K562 (cell line): ENCODE data around the gene SPRED2. TPM values are rescaled to one million over a fixed set of nuclear protein-coding genes. Genes with fewer than 3 reads are reported as not detected.

Experiments used
- BHLHE40 ChIP-seq: IDR thresholded peaks from 2 replicates; pipeline ENCODE4 v1.6.1; 2011; ENCODE audit warnings: low read length, improper control_type of control experiment
- BRCA1 ChIP-seq, 2 experiments: fragments of 450-650 bp in 1 of 2; sonication (generic) in 1 of 2; formaldehyde crosslinking in 1 of 2; IDR thresholded peaks; 2 replicates each; pipeline versions ENCODE4 v1.5.0 to v1.6.1; 2017 to 2020; ENCODE audit warnings: mild to moderate bottlenecking in 1 of 2, missing genetic modification reagents in 1 of 2
- ETV5 ChIP-seq: sonication (generic); formaldehyde crosslinking; IDR thresholded peaks from 2 replicates; pipeline ENCODE4 v1.4.0; 2020; ENCODE audit warnings: low read depth, mild to moderate bottlenecking, missing genetic modification reagents
- ETV6 ChIP-seq, 3 experiments: fragments of 150-350 bp in 1 of 3; sonication (generic) in 1 of 3; formaldehyde crosslinking in 1 of 3; IDR thresholded peaks; 2 replicates each; pipeline versions ENCODE4 v1.6.1 to v1.8.0; 2014 to 2022; ENCODE audit warnings: borderline replicate concordance in 2 of 3, low read depth in 2 of 3, antibody characterized with exemption in 1 of 3, low read length in 1 of 3, mild to moderate bottlenecking in 1 of 3, missing genetic modification reagents in 1 of 3
- FOSL1 ChIP-seq: fragments of 200-800 bp; sonication (Bioruptor generic); conservative IDR thresholded peaks from 2 replicates; pipeline ENCODE4 v1.6.1; 2016; ENCODE audit warnings: missing genetic modification characterization, missing compliant biosample characterization
- FOXK2 ChIP-seq, 2 experiments: fragments of 450-650 bp; IDR thresholded peaks in 1 of 2; conservative IDR thresholded peaks in 1 of 2; 2 replicates each; pipeline ENCODE4 v1.6.1; 2016; ENCODE audit warnings: low read depth in 2 of 2, mild to moderate bottlenecking in 1 of 2
- JUN ChIP-seq, 2 experiments: sonication (generic) in 1 of 2; formaldehyde crosslinking in 1 of 2; IDR thresholded peaks; 2 replicates each; pipeline versions ENCODE4 v1.6.1 to v1.8.0; 2012 to 2022; ENCODE audit warnings: borderline replicate concordance in 2 of 2, mild to moderate bottlenecking in 2 of 2, improper control_type of control experiment in 1 of 2, low read depth in 1 of 2, low read length in 1 of 2, missing genetic modification reagents in 1 of 2
- MECOM ChIP-seq: fragments of 250-450 bp; sonication (Bioruptor Pico); IDR thresholded peaks from 2 replicates; pipeline ENCODE4 v1.8.0; 2022; ENCODE audit warnings: inconsistent platforms
- NBN ChIP-seq: fragments of 450-650 bp; IDR thresholded peaks from 2 replicates; pipeline ENCODE4 v1.6.1; 2016; ENCODE audit warnings: low read depth, mild to moderate bottlenecking
- REST ChIP-seq, 2 experiments: fragments of 450-650 bp; formaldehyde crosslinking in 1 of 2; IDR thresholded peaks; 2 replicates each; pipeline versions ENCODE4 v1.4.0 to v1.6.1; 2014 to 2020; ENCODE audit warnings: mild to moderate bottlenecking in 2 of 2, borderline replicate concordance in 1 of 2, low read depth in 1 of 2
- THAP7 ChIP-seq: fragments of 250-450 bp; sonication (Bioruptor Pico); IDR thresholded peaks from 2 replicates; pipeline ENCODE4 v1.5.0; 2021
- ZNF277 ChIP-seq: fragments of 250-450 bp; sonication (Bioruptor Pico); IDR thresholded peaks from 2 replicates; pipeline ENCODE4 v1.8.0; 2022; ENCODE audit warnings: inconsistent platforms, mild to moderate bottlenecking, moderate library complexity, borderline replicate concordance
- ZNF41 ChIP-seq: fragments of 250-450 bp; sonication (Bioruptor Pico); conservative IDR thresholded peaks from 2 replicates; pipeline ENCODE4 v1.4.0; 2020; ENCODE audit warnings: mild to moderate bottlenecking
- polyA plus RNA-seq, 8 experiments: library from polyadenylated mRNA; depleted of rRNA in 4 of 8; stranded (reverse) in 5 of 8; unstranded in 3 of 8; fragments of >200 nt; fragmentation: Nextera tagmentation in 2 of 8; fragmentation: Illumina TruSeq in 1 of 8; extraction: Ambion mirVana in 2 of 8; extraction: Trizol in 1 of 8; gene quantifications; 2 replicates each; pipeline versions ENCODE4 v1.2.1 to v1.2.3, GENCODE V29; 2011 to 2014; ENCODE audit warnings: inconsistent platforms in 1 of 8, missing spikeins in 1 of 8
- total RNA-seq, 7 experiments: library from RNA; depleted of rRNA in 6 of 7; stranded (reverse); fragments of >200 nt in 6 of 7; fragmentation: Illumina TruSeq in 2 of 7; extraction: Trizol in 2 of 7; gene quantifications; 2 replicates each; pipeline versions ENCODE4 v1.2.1 to v1.2.3, GENCODE V29; 2011 to 2021; ENCODE audit warnings: low replicate concordance in 1 of 7

SPRED2 gene
- total and polyA plus RNA-seq, 9 of the 15 experiments (the other 6 are each of a cell fraction or from before 2014, with no cell fraction given) = 4.6 to 50.8 (median 14.1) TPM

- TF ChIP-seq REST (IDR thresholded peaks at IDR 0.05; ENCODE audit: borderline replicate concordance) = no peak; the same call in 1 of the 2 replicates
- TF ChIP-seq REST (CRISPR knock-in tag; IDR thresholded peaks at IDR 0.05; ENCODE audit: low read depth) = no peak
- peak; percentile 98 for TF ChIP-seq JUN (IDR thresholded peaks at IDR 0.05; ENCODE audit: borderline replicate concordance, low read depth, low read length)
- no peak for TF ChIP-seq JUN (CRISPR knock-in tag; IDR thresholded peaks at IDR 0.05; ENCODE audit: borderline replicate concordance)
- no peak for TF ChIP-seq MECOM (CRISPR knock-in tag)
- no peak for TF ChIP-seq FOXK2 (conservative IDR thresholded peaks at IDR 0.05 in 1 of 2, IDR thresholded peaks at IDR 0.05 in 1 of 2; ENCODE audit: low read depth in 2 of 2)
- no peak for TF ChIP-seq BRCA1 (IDR thresholded peaks at IDR 0.05)
- no peak for TF ChIP-seq BRCA1 (CRISPR knock-in tag; IDR thresholded peaks at IDR 0.05)
- no peak for TF ChIP-seq ZNF41 (CRISPR knock-in tag)
- TF ChIP-seq ETV6 (IDR thresholded peaks at IDR 0.05; ENCODE audit: borderline replicate concordance in 1 of 2, low read depth in 2 of 2, low read length in 1 of 2) = no peak
- TF ChIP-seq ETV6 (CRISPR knock-in tag; IDR thresholded peaks at IDR 0.05; ENCODE audit: borderline replicate concordance) = no peak
- TF ChIP-seq FOSL1 (tag) = peak; percentile 98
- no peak for TF ChIP-seq ZNF277 (CRISPR knock-in tag)
- no peak for TF ChIP-seq THAP7 (CRISPR knock-in tag)
- TF ChIP-seq BHLHE40 = 0 out of 2 replicates have a peak, but pooled peaks have one; percentile 11
- TF ChIP-seq ETV5 (CRISPR knock-in tag) = peak; percentile 51; the same call in 1 of the 2 replicates
- peak; percentile 38; the same call in 1 of the 2 replicates for TF ChIP-seq NBN
These were observed 65.7 kb downstream of the SPRED2 start (continued) for GRCh38 chr2:65366595-65367125.
